Parathyroid adenoma (tissue), 2 donors: Measurements from ENCODE around the gene ITGA11.

ENCODE experiments used
- H2AFZ ChIP-seq: fragments of 300-600 bp; sonication (generic); one replicate; pipeline ENCODE4 v1.7.0; 2017; ENCODE audit warnings: antibody characterized with exemption, mild to moderate bottlenecking
- H3K27ac ChIP-seq: fragments of 300-600 bp; sonication (generic); one replicate; pipeline ENCODE4 v1.7.0; 2017
- H3K27me3 ChIP-seq: fragments of 300-600 bp; sonication (generic); one replicate; pipeline ENCODE4 v1.7.0; 2017; ENCODE audit warnings: low read length; ENCODE audit not compliant: control insufficient read depth, insufficient read depth
- H3K36me3 ChIP-seq: fragments of 300-600 bp; sonication (generic); one replicate; pipeline ENCODE4 v1.7.0; 2017; ENCODE audit warnings: low read length; ENCODE audit not compliant: control insufficient read depth, insufficient read depth
- H3K4me1 ChIP-seq: fragments of 300-600 bp; sonication (generic); one replicate; pipeline ENCODE4 v1.7.0; 2017; ENCODE audit warnings: control low read depth
- H3K4me2 ChIP-seq: fragments of 300-600 bp; sonication (generic); one replicate; pipeline ENCODE4 v1.7.0; 2017; ENCODE audit warnings: low read length
- H3K4me3 ChIP-seq: fragments of 300-600 bp; sonication (generic); one replicate; pipeline ENCODE4 v1.7.0; 2017; ENCODE audit warnings: low read depth, low read length
- H3K79me2 ChIP-seq: fragments of 300-600 bp; sonication (generic); one replicate; pipeline ENCODE4 v1.7.0; 2017; ENCODE audit warnings: control low read depth
- H3K9ac ChIP-seq: fragments of 300-600 bp; sonication (generic); one replicate; pipeline ENCODE4 v1.7.0; 2017; ENCODE audit warnings: mild to moderate bottlenecking
- H3K9me3 ChIP-seq: fragments of 300-600 bp; sonication (generic); one replicate; pipeline ENCODE4 v1.7.0; 2017; ENCODE audit warnings: low read length; ENCODE audit not compliant: control insufficient read depth
- TF ChIP-seq, protein P1 (sequence below): fragments of 300-600 bp; sonication (generic); IDR thresholded peaks from one replicate; pipeline ENCODE4 v1.7.0; 2017; ENCODE audit warnings: antibody characterized with exemption, mild to moderate bottlenecking
- donor health status: primary hyperparathyroidism.

The ITGA11 gene

DNA sequence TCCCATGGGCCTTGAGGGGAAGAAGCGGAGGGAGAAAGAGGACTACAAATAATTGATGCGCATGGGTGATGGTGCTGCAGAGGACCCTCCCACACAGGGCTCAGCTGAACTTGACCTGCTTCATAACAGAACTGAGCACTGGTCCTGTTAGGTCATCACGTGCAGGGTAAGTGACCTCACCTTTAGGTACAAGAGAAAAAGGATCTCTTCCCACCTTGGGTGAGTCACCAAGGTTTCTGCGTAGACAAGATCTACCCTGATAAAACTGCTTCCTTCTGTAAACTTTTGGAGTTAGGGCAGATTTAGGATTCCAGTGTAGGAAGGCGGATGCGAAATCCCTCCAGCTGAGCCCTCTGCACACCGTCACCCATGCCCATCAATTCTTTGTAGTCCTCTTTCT lies 87.4 kb downstream of the ITGA11 start:
- Histone ChIP-seq H3K36me3 (no peaks in the 10 kb centered on the region), H3K9me3 (no peaks in the 10 kb centered on the region), H2AFZ (no peak overlapping the region), H3K4me1 (no peaks in the 10 kb centered on the region), H3K27me3 (no peaks in the 10 kb centered on the region), H3K4me2 (no peak overlapping the region), H3K27ac (no peak overlapping the region), H3K4me3 (no peak overlapping the region), H3K79me2 (no peaks in the 10 kb centered on the region), H3K9ac (no peak overlapping the region)
- TF ChIP-seq, protein P1, sequence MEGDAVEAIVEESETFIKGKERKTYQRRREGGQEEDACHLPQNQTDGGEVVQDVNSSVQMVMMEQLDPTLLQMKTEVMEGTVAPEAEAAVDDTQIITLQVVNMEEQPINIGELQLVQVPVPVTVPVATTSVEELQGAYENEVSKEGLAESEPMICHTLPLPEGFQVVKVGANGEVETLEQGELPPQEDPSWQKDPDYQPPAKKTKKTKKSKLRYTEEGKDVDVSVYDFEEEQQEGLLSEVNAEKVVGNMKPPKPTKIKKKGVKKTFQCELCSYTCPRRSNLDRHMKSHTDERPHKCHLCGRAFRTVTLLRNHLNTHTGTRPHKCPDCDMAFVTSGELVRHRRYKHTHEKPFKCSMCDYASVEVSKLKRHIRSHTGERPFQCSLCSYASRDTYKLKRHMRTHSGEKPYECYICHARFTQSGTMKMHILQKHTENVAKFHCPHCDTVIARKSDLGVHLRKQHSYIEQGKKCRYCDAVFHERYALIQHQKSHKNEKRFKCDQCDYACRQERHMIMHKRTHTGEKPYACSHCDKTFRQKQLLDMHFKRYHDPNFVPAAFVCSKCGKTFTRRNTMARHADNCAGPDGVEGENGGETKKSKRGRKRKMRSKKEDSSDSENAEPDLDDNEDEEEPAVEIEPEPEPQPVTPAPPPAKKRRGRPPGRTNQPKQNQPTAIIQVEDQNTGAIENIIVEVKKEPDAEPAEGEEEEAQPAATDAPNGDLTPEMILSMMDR: no peak

DNA sequence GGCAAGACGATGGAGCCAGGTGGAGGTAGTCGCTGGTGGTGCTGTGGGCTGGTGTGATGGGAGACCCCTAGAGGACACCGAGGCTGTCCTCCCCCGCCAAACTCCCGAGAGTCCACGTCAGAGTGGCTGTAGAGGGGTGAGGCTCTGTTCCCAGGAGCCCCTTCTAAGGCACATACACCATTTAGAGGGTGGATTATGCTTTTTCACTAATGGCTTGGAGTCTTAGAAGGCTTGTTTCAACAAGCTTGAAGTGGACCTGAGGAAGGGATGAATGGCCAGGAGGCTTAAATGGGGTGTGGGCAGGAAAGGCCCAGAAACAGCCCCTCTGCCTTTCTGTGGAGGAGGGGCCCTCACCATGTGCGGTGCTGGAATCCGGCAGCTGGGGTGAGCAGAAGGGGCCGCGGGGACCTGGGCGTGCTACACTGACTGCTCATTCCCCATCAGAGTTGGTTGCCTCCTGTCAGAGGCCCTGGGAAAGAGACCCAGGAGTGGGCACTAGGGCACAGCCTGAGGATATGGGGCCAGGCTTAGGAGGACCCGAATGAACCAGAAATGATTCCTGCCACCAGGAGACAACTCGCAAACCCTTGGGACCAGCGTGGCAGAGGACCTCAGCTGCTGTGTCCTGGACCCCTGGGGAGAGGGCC lies 88.3 kb downstream of the ITGA11 start:
- Histone ChIP-seq H3K36me3 (no peaks in the 10 kb centered on the region), H3K4me3 (no peak overlapping the region), H3K27ac (no peak overlapping the region), H3K4me1 (no peaks in the 10 kb centered on the region), H3K9me3 (no peaks in the 10 kb centered on the region), H2AFZ (no peak overlapping the region), H3K4me2 (no peak overlapping the region), H3K27me3 (no peaks in the 10 kb centered on the region), H3K9ac (no peak overlapping the region), H3K79me2 (no peaks in the 10 kb centered on the region)
- TF ChIP-seq, protein P1: no peak

- TF ChIP-seq, protein P1: no peak
- no peaks in the 10 kb centered on the region for H3K27me3 ChIP-seq
- H3K9me3 ChIP-seq: no peaks in the 10 kb centered on the region
- no peak overlapping the region for H3K9ac ChIP-seq
- no peak overlapping the region for H3K27ac ChIP-seq
- H3K4me2 ChIP-seq: no peak overlapping the region
- no peak overlapping the region for H2AFZ ChIP-seq
- H3K36me3 ChIP-seq: no peaks in the 10 kb centered on the region
- H3K4me3 ChIP-seq: no peak overlapping the region
- no peaks in the 10 kb centered on the region for H3K79me2 ChIP-seq
- no peaks in the 10 kb centered on the region for H3K4me1 ChIP-seq
Measured at GRCh38 chr15:68341760-68342725, 89.9 kb downstream of the ITGA11 start.

DNA sequence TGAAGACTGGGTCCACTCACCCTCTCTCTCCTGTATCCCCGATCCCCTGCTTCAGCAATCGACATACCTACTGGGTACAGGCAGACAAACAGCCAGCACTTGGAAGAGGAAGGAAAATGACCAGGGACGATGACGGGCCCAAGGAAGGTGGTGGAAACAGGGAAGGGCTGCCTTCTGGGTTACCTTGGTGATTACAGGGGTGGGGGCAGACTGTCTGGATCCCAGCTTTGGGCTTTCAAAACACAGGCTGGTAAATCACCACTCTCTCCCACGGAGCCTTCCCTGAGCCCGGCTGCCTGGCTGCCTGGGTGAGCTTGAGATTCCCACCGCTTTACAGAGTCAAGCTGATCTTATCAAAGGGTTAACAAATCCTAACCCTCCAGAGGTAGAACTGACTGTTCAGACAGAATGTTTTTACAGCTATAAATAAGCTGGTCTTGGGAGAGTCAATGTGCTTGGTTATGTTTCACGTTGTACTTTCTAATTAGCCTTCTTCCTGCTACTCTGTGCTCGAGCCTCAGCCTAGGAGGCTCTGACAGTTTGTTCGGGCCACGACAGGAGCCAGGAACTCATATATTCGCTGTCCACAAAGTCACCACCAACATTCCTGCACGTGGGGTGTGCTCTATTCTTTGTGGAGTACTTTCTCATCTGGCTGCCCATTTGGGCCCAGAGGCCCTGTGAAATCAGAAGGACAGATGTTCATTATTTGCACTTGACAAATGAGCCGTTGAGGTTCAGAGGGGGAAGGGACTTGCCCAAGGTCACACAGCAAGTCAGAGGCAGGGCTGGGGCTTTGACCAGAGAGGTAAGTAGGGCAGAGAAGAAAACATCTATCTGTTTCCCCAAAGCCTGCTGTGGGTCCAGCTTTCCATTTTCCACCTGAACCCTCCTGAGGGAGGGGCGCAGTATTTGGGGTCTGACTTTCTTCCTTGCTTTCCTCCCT lies 91.0 kb downstream of the ITGA11 start:
- no peak overlapping the region for H3K27ac ChIP-seq
- H3K36me3 ChIP-seq: no peaks in the 10 kb centered on the region
- H3K9me3 ChIP-seq: no peaks in the 10 kb centered on the region
- TF ChIP-seq, protein P1: no peak
- H3K79me2 ChIP-seq: no peaks in the 10 kb centered on the region
- no peaks in the 10 kb centered on the region for H3K27me3 ChIP-seq
- H3K4me2 ChIP-seq: no peak overlapping the region
- H3K9ac ChIP-seq: no peak overlapping the region
- no peak overlapping the region for H2AFZ ChIP-seq
- H3K4me3 ChIP-seq: no peak overlapping the region
- H3K4me1 ChIP-seq: no peaks in the 10 kb centered on the region
